HCT116 (cell line): ENCODE data around the gene NCAPH2.

ENCODE experiments used
- CEBPB ChIP-seq: IDR thresholded peaks from 2 replicates; pipeline ENCODE4 v1.6.1; 2012; ENCODE audit warnings: low read depth
- EZH2 ChIP-seq: fragments of 200-600 bp; sonication (generic); IDR thresholded peaks from 2 replicates; pipeline ENCODE4 v1.6.1; 2017; ENCODE audit warnings: antibody characterized with exemption, mixed run types
- EZH2phosphoT487 ChIP-seq: fragments of 200-600 bp; IDR thresholded peaks from 2 replicates; pipeline ENCODE4 v1.6.1; 2018; ENCODE audit warnings: antibody characterized with exemption, borderline replicate concordance
- RAD21 ChIP-seq: IDR thresholded peaks from 2 replicates; pipeline ENCODE4 v1.6.1; 2012; ENCODE audit warnings: low read depth, mild to moderate bottlenecking
- SP1 ChIP-seq: IDR thresholded peaks from 2 replicates; pipeline ENCODE4 v1.6.1; 2012; ENCODE audit warnings: low read depth
- TF ChIP-seq, protein P1 (sequence below), 3 experiments: fragments of 200-600 bp in 1 of 3; sonication (generic) in 1 of 3; IDR thresholded peaks in 2 of 3; conservative IDR thresholded peaks in 1 of 3; 2 replicates each; pipeline ENCODE4 v1.5.1; 2012 to 2017; ENCODE audit warnings: low read depth in 2 of 3, low read length in 2 of 3, antibody characterized with exemption in 1 of 3, borderline replicate concordance in 1 of 3, control low read depth in 1 of 3, mild to moderate bottlenecking in 1 of 3, mixed read lengths in 1 of 3, mixed run types in 1 of 3, moderate library complexity in 1 of 3; ENCODE audit not compliant: insufficient read depth in 1 of 3
- TF ChIP-seq, protein P2 (sequence below): IDR thresholded peaks from 2 replicates; pipeline ENCODE4 v1.6.1; 2011; ENCODE audit warnings: mild to moderate bottlenecking, low read length, moderate library complexity; ENCODE audit not compliant: insufficient replicate concordance; ENCODE audit errors: extremely low read depth
- TF ChIP-seq, protein P3 (sequence below): IDR thresholded peaks from 2 replicates; pipeline ENCODE4 v1.6.1; 2012
- TF ChIP-seq, protein P4 (sequence below): IDR thresholded peaks from 2 replicates; pipeline ENCODE4 v1.6.1; 2012; ENCODE audit warnings: low read depth

DNA sequence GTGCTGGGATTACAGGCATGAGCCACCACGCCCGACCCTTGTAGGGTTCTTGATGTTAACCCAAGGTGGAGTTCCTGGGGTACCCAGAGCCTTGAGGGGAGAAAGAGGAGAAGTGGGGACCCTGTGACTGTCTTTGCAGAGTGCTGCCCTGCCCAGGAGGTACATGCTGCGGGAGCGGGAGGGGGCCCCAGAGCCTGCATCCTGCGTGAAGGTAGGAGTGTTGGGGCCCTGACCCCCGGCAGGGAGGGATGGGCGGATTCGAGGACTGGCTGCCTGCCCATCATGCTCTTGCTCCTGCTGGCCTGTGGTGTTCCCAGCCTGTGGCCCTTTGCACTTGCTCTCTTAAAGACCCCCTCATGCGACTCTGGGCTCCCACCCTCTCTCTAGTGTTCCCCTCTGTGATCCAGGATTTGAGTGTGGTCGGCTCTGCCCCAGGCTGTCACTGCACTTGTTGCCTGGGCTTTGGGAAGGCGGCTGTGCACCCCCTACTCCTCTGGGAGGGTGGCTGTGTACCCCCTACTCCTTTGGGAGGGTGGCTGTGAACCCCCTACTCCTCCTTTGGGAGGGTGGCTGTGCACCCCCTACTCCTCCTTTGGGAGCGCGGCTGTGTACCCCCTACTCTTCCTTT is 12.9 kb downstream of the NCAPH2 start:
- TF ChIP-seq, protein P1, sequence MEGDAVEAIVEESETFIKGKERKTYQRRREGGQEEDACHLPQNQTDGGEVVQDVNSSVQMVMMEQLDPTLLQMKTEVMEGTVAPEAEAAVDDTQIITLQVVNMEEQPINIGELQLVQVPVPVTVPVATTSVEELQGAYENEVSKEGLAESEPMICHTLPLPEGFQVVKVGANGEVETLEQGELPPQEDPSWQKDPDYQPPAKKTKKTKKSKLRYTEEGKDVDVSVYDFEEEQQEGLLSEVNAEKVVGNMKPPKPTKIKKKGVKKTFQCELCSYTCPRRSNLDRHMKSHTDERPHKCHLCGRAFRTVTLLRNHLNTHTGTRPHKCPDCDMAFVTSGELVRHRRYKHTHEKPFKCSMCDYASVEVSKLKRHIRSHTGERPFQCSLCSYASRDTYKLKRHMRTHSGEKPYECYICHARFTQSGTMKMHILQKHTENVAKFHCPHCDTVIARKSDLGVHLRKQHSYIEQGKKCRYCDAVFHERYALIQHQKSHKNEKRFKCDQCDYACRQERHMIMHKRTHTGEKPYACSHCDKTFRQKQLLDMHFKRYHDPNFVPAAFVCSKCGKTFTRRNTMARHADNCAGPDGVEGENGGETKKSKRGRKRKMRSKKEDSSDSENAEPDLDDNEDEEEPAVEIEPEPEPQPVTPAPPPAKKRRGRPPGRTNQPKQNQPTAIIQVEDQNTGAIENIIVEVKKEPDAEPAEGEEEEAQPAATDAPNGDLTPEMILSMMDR (IDR thresholded peaks at IDR 0.05 in 2 of 3, conservative IDR thresholded peaks at IDR 0.05 in 1 of 3; ENCODE audit: borderline replicate concordance in 1 of 3, insufficient read depth in 1 of 3, low read depth in 2 of 3, low read length in 2 of 3), result no peak
- TF ChIP-seq EZH2 (no peak), SP1 (no peak), EZH2phosphoT487 (no peak), CEBPB (no peak), RAD21 (no peak)
- TF ChIP-seq, protein P2, sequence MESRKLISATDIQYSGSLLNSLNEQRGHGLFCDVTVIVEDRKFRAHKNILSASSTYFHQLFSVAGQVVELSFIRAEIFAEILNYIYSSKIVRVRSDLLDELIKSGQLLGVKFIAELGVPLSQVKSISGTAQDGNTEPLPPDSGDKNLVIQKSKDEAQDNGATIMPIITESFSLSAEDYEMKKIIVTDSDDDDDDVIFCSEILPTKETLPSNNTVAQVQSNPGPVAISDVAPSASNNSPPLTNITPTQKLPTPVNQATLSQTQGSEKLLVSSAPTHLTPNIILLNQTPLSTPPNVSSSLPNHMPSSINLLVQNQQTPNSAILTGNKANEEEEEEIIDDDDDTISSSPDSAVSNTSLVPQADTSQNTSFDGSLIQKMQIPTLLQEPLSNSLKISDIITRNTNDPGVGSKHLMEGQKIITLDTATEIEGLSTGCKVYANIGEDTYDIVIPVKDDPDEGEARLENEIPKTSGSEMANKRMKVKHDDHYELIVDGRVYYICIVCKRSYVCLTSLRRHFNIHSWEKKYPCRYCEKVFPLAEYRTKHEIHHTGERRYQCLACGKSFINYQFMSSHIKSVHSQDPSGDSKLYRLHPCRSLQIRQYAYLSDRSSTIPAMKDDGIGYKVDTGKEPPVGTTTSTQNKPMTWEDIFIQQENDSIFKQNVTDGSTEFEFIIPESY, result no peak
- TF ChIP-seq, protein P3, sequence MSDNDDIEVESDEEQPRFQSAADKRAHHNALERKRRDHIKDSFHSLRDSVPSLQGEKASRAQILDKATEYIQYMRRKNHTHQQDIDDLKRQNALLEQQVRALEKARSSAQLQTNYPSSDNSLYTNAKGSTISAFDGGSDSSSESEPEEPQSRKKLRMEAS, result no peak
- TF ChIP-seq, protein P4, sequence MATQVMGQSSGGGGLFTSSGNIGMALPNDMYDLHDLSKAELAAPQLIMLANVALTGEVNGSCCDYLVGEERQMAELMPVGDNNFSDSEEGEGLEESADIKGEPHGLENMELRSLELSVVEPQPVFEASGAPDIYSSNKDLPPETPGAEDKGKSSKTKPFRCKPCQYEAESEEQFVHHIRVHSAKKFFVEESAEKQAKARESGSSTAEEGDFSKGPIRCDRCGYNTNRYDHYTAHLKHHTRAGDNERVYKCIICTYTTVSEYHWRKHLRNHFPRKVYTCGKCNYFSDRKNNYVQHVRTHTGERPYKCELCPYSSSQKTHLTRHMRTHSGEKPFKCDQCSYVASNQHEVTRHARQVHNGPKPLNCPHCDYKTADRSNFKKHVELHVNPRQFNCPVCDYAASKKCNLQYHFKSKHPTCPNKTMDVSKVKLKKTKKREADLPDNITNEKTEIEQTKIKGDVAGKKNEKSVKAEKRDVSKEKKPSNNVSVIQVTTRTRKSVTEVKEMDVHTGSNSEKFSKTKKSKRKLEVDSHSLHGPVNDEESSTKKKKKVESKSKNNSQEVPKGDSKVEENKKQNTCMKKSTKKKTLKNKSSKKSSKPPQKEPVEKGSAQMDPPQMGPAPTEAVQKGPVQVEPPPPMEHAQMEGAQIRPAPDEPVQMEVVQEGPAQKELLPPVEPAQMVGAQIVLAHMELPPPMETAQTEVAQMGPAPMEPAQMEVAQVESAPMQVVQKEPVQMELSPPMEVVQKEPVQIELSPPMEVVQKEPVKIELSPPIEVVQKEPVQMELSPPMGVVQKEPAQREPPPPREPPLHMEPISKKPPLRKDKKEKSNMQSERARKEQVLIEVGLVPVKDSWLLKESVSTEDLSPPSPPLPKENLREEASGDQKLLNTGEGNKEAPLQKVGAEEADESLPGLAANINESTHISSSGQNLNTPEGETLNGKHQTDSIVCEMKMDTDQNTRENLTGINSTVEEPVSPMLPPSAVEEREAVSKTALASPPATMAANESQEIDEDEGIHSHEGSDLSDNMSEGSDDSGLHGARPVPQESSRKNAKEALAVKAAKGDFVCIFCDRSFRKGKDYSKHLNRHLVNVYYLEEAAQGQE, result no peak
